ENCODE data around the gene TMEM151B.
"Not testable (repeated sequence)": the region's sequence is repeated elsewhere in the genome, so short reads cannot be mapped to it uniquely, and the experiment has no call there.

Gene TMEM151B

GRCh38 chr6:44327096-44327495, 56.8 kb downstream of the TMEM151B start:
- TF ChIP-seq SUZ12 (IDR thresholded peaks at IDR 0.05; ENCODE audit: extremely low read depth, insufficient read depth, insufficient read length) (no peak), YY1 (IDR thresholded peaks at IDR 0.05; ENCODE audit: insufficient read depth, insufficient read length) (no peak), ZNF274 (IDR thresholded peaks at IDR 0.05; ENCODE audit: low read depth, low read length) (no peak)
- no peak for DNase-seq (ENCODE audit: low read depth, low spot score)
- no peak overlapping the region for H3K9ac ChIP-seq (ENCODE audit: insufficient read length, low read depth)
- no peak overlapping the region for H3K4me3 ChIP-seq (ENCODE audit: insufficient read length, low read depth)
- H3K4me1 ChIP-seq (ENCODE audit: insufficient read depth, insufficient read length) = no peaks in the 10 kb centered on the region
- H3K9me3 ChIP-seq (ENCODE audit: insufficient read depth, low read length) = no peaks in the 10 kb centered on the region
- no peaks in the 10 kb centered on the region for H3K27me3 ChIP-seq (ENCODE audit: insufficient read depth, insufficient read length)
- H3K36me3 ChIP-seq (ENCODE audit: insufficient read depth, insufficient read length, low read length) = no peaks in the 10 kb centered on the region

DNA sequence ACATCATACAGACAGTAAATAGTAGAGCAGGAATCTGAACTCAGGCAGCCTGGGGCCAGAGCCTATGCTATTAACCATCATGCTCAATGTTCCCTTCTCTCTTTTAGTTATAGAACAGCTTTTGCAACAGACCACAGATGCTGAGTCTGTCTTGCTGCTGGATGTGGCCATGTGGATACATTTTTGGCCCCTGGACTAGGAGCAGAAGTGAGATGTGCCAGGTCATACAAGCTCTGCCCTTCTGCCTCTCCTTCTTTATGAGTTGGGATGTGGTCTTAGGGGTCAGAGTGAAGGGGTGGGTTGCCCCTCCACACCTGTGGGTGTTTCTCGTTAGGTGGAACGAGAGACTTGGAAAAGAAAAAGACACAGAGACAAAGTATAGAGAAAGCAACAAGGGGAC, 57.5 kb downstream of the TMEM151B start:
- Histone ChIP-seq H3K4me3 (ENCODE audit: insufficient read length, low read depth) (no peak overlapping the region), H3K9ac (ENCODE audit: insufficient read length, low read depth) (no peak overlapping the region), H3K9me3 (ENCODE audit: insufficient read depth, low read length) (no peaks in the 10 kb centered on the region), H3K36me3 (ENCODE audit: insufficient read depth, insufficient read length, low read length) (no peaks in the 10 kb centered on the region), H3K27me3 (ENCODE audit: insufficient read depth, insufficient read length) (no peaks in the 10 kb centered on the region), H3K4me1 (ENCODE audit: insufficient read depth, insufficient read length) (no peaks in the 10 kb centered on the region)
- DNase-seq (ENCODE audit: low read depth, low spot score) = no peak
- TF ChIP-seq SUZ12 (IDR thresholded peaks at IDR 0.05; ENCODE audit: extremely low read depth, insufficient read depth, insufficient read length) = no peak
- TF ChIP-seq YY1 (IDR thresholded peaks at IDR 0.05; ENCODE audit: insufficient read depth, insufficient read length) = no peak
- TF ChIP-seq ZNF274 (IDR thresholded peaks at IDR 0.05; ENCODE audit: low read depth, low read length) = no peak

DNA sequence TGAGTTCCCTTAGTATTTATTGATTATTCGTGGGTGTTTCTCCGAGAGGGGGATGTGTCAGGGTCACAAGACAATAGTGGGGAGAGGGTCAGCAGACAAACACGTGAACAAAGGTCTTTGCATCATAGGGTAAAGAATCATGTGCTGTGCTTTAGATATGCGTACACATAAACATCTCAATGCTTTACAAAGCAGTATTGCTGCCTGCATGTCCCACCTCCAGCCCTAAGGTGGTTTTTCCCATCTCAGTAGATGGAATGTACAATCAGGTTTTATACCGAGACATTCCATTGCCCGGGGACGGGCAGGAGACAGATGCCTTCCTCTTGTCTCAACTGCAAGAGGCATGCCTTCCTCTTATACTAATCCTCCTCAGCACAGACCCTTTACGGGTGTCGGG, 58.0 kb downstream of the TMEM151B start:
- not testable (repeated sequence) for DNase-seq (ENCODE audit: low read depth, low spot score); H3K9me3 ChIP-seq (ENCODE audit: insufficient read depth, low read length); H3K9ac ChIP-seq (ENCODE audit: insufficient read length, low read depth); H3K4me3 ChIP-seq (ENCODE audit: insufficient read length, low read depth); H3K4me1 ChIP-seq (ENCODE audit: insufficient read depth, insufficient read length); H3K27me3 ChIP-seq (ENCODE audit: insufficient read depth, insufficient read length); H3K36me3 ChIP-seq (ENCODE audit: insufficient read depth, insufficient read length, low read length)

DNA sequence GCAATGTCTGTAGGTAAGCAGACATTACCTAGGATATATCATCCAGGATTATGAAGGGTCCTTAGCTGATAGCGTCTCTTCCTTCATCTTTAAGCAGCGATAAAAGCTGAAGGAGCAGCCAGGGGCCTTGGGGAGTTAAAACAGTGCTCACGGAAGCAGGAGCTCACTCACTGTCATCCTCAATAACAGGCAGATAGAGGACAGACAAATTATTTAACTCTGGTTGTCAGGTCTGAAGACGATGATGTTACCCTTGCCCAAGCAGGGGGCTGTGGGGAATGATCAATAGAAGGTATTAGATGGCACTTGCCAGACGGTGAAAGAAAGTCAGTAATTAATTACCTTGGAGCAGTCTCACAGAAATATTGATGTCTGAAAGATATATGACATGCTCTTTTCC, 59.6 kb downstream of the TMEM151B start:
- TF ChIP-seq YY1 (IDR thresholded peaks at IDR 0.05; ENCODE audit: insufficient read depth, insufficient read length) = no peak
- H3K4me3 ChIP-seq (ENCODE audit: insufficient read length, low read depth) = no peak overlapping the region
- no peaks in the 10 kb centered on the region for H3K27me3 ChIP-seq (ENCODE audit: insufficient read depth, insufficient read length)
- no peaks in the 10 kb centered on the region for H3K36me3 ChIP-seq (ENCODE audit: insufficient read depth, insufficient read length, low read length)
- no peaks in the 10 kb centered on the region for H3K4me1 ChIP-seq (ENCODE audit: insufficient read depth, insufficient read length)
- no peaks in the 10 kb centered on the region for H3K9me3 ChIP-seq (ENCODE audit: insufficient read depth, low read length)
- no peak overlapping the region for H3K9ac ChIP-seq (ENCODE audit: insufficient read length, low read depth)
- DNase-seq (ENCODE audit: low read depth, low spot score) = no peak

GRCh38 chr6:44332585-44332984, 62.3 kb downstream of the TMEM151B start:
- Histone ChIP-seq H3K4me1 (ENCODE audit: insufficient read depth, insufficient read length) (no peaks in the 10 kb centered on the region), H3K4me3 (ENCODE audit: insufficient read length, low read depth) (no peak overlapping the region), H3K27me3 (ENCODE audit: insufficient read depth, insufficient read length) (no peaks in the 10 kb centered on the region), H3K9ac (ENCODE audit: insufficient read length, low read depth) (no peak overlapping the region), H3K9me3 (ENCODE audit: insufficient read depth, low read length) (no peaks in the 10 kb centered on the region), H3K36me3 (ENCODE audit: insufficient read depth, insufficient read length, low read length) (no peaks in the 10 kb centered on the region)
- no peak for DNase-seq (ENCODE audit: low read depth, low spot score)
- no peak for TF ChIP-seq YY1 (IDR thresholded peaks at IDR 0.05; ENCODE audit: insufficient read depth, insufficient read length)
- no peak for TF ChIP-seq SUZ12 (IDR thresholded peaks at IDR 0.05; ENCODE audit: extremely low read depth, insufficient read depth, insufficient read length)

GRCh38 chr6:44333273-44333919, 63.1 kb downstream of the TMEM151B start:
- no peak for DNase-seq (ENCODE audit: low read depth, low spot score)
- TF ChIP-seq ZNF274 (IDR thresholded peaks at IDR 0.05; ENCODE audit: low read depth, low read length) = no peak
- TF ChIP-seq SUZ12 (IDR thresholded peaks at IDR 0.05; ENCODE audit: extremely low read depth, insufficient read depth, insufficient read length) = no peak
- no peak for TF ChIP-seq YY1 (IDR thresholded peaks at IDR 0.05; ENCODE audit: insufficient read depth, insufficient read length)
- Histone ChIP-seq H3K36me3 (ENCODE audit: insufficient read depth, insufficient read length, low read length) (no peaks in the 10 kb centered on the region), H3K9ac (ENCODE audit: insufficient read length, low read depth) (no peak overlapping the region), H3K4me3 (ENCODE audit: insufficient read length, low read depth) (no peak overlapping the region), H3K4me1 (ENCODE audit: insufficient read depth, insufficient read length) (no peaks in the 10 kb centered on the region), H3K9me3 (ENCODE audit: insufficient read depth, low read length) (no peaks in the 10 kb centered on the region), H3K27me3 (ENCODE audit: insufficient read depth, insufficient read length) (no peaks in the 10 kb centered on the region)

GRCh38 chr6:44333942-44334341, 63.7 kb downstream of the TMEM151B start:
- DNase-seq (ENCODE audit: low read depth, low spot score) = no peak
- Histone ChIP-seq H3K36me3 (ENCODE audit: insufficient read depth, insufficient read length, low read length) (no peaks in the 10 kb centered on the region), H3K9ac (ENCODE audit: insufficient read length, low read depth) (no peak overlapping the region), H3K27me3 (ENCODE audit: insufficient read depth, insufficient read length) (no peaks in the 10 kb centered on the region), H3K4me1 (ENCODE audit: insufficient read depth, insufficient read length) (no peaks in the 10 kb centered on the region), H3K9me3 (ENCODE audit: insufficient read depth, low read length) (no peaks in the 10 kb centered on the region), H3K4me3 (ENCODE audit: insufficient read length, low read depth) (no peak overlapping the region)
- no peak for TF ChIP-seq SUZ12 (IDR thresholded peaks at IDR 0.05; ENCODE audit: extremely low read depth, insufficient read depth, insufficient read length)
- TF ChIP-seq YY1 (IDR thresholded peaks at IDR 0.05; ENCODE audit: insufficient read depth, insufficient read length) = no peak
- no peak for TF ChIP-seq ZNF274 (IDR thresholded peaks at IDR 0.05; ENCODE audit: low read depth, low read length)

DNA sequence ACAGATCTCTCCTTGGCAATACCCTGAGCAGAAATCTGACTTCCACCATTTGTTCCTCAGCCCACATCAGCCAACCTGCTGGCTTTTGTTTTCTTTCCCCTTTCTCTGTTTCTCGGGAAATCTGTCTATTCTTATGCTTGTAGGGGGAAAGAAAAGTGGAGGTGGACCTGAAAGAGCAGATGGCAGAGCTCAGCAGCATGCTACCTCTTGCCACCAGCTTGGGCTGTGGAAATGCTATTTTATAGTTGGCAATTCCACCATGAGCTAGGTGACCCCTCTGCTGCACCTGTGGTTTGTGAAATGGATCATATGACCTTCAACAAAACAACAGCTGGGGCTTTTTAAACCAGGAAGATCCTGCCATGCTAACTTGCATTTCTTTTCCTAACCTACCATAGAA, 65.4 kb downstream of the TMEM151B start:
- TF ChIP-seq YY1 (IDR thresholded peaks at IDR 0.05; ENCODE audit: insufficient read depth, insufficient read length) = no peak
- TF ChIP-seq ZNF274 (IDR thresholded peaks at IDR 0.05; ENCODE audit: low read depth, low read length) = no peak
- no peak for TF ChIP-seq SUZ12 (IDR thresholded peaks at IDR 0.05; ENCODE audit: extremely low read depth, insufficient read depth, insufficient read length)
- H3K4me3 ChIP-seq (ENCODE audit: insufficient read length, low read depth) = no peak overlapping the region
- no peaks in the 10 kb centered on the region for H3K9me3 ChIP-seq (ENCODE audit: insufficient read depth, low read length)
- H3K27me3 ChIP-seq (ENCODE audit: insufficient read depth, insufficient read length) = no peaks in the 10 kb centered on the region
- no peak for DNase-seq (ENCODE audit: low read depth, low spot score)
- no peak overlapping the region for H3K9ac ChIP-seq (ENCODE audit: insufficient read length, low read depth)
- H3K4me1 ChIP-seq (ENCODE audit: insufficient read depth, insufficient read length) = no peaks in the 10 kb centered on the region
- no peaks in the 10 kb centered on the region for H3K36me3 ChIP-seq (ENCODE audit: insufficient read depth, insufficient read length, low read length)
